GM18870 (cell line): ENCODE data around the gene NARS2.
A peak's percentile ranks its signal among the peaks of the same experiment; 100 is the strongest.
"Not testable (repeated sequence)": the region's sequence is repeated elsewhere in the genome, so short reads cannot be mapped to it uniquely, and the experiment has no call there.

ENCODE experiments used
- ATAC-seq: cut with Tn5 transposase; IDR thresholded peaks from one replicate; pipeline ENCODE4 v1.9.1; 2021; ENCODE audit warnings: moderate library complexity; ENCODE audit not compliant: unreplicated experiment

Gene NARS2

GRCh38 chr11:78577495-78577894 lies 2.8 kb upstream of the NARS2 start:
- ATAC-seq = no peak

GRCh38 chr11:78576549-78577097 lies 2.0 kb upstream of the NARS2 start:
- no peak for ATAC-seq

- ATAC-seq = no peak
Observed at GRCh38 chr11:78575478-78575877, 814 bp upstream of the NARS2 start.

- no peak for ATAC-seq
Observed at GRCh38 chr11:78573681-78574080, 983 bp downstream of the NARS2 start.

GRCh38 chr11:78573271-78573670 lies 1.4 kb downstream of the NARS2 start:
- ATAC-seq = no peak

GRCh38 chr11:78572394-78572793 lies 2.3 kb downstream of the NARS2 start:
- no peak for ATAC-seq

- no peak for ATAC-seq
Observed at GRCh38 chr11:78570031-78570430, 4.6 kb downstream of the NARS2 start.

- no peak for ATAC-seq
Observed at GRCh38 chr11:78567209-78567608, 7.5 kb downstream of the NARS2 start.

GRCh38 chr11:78564490-78565467 lies 9.9 kb downstream of the NARS2 start:
- peak; percentile 47 for ATAC-seq

- peak; percentile 13 for ATAC-seq
Observed at GRCh38 chr11:78564037-78564436, 10.6 kb downstream of the NARS2 start.

GRCh38 chr11:78563090-78563489 lies 11.6 kb downstream of the NARS2 start:
- not testable (repeated sequence) for ATAC-seq

GRCh38 chr11:78562398-78562797 lies 12.3 kb downstream of the NARS2 start:
- no peak for ATAC-seq

GRCh38 chr11:78560826-78561484 lies 13.7 kb downstream of the NARS2 start:
- no peak for ATAC-seq

GRCh38 chr11:78560153-78560552 lies 14.5 kb downstream of the NARS2 start:
- ATAC-seq = no peak

GRCh38 chr11:78557236-78557635 lies 17.4 kb downstream of the NARS2 start:
- ATAC-seq = no peak

- ATAC-seq = no peak
Observed at GRCh38 chr11:78555592-78555991, 19.1 kb downstream of the NARS2 start.

GRCh38 chr11:78552881-78553280 lies 21.8 kb downstream of the NARS2 start:
- ATAC-seq = no peak

GRCh38 chr11:78552139-78552538 lies 22.5 kb downstream of the NARS2 start:
- ATAC-seq = not testable (repeated sequence)

GRCh38 chr11:78551066-78551465 lies 23.6 kb downstream of the NARS2 start:
- no peak for ATAC-seq

- ATAC-seq = no peak
Observed at GRCh38 chr11:78549624-78550409, 24.8 kb downstream of the NARS2 start.
